Measurements from ENCODE around the gene KRI1. TPM values are rescaled to one million over a fixed set of nuclear protein-coding genes. Genes with fewer than 3 reads are reported as not detected.

The KRI1 gene
- total RNA-seq, 1 donor from 2014 or later: 21.6 TPM

DNA sequence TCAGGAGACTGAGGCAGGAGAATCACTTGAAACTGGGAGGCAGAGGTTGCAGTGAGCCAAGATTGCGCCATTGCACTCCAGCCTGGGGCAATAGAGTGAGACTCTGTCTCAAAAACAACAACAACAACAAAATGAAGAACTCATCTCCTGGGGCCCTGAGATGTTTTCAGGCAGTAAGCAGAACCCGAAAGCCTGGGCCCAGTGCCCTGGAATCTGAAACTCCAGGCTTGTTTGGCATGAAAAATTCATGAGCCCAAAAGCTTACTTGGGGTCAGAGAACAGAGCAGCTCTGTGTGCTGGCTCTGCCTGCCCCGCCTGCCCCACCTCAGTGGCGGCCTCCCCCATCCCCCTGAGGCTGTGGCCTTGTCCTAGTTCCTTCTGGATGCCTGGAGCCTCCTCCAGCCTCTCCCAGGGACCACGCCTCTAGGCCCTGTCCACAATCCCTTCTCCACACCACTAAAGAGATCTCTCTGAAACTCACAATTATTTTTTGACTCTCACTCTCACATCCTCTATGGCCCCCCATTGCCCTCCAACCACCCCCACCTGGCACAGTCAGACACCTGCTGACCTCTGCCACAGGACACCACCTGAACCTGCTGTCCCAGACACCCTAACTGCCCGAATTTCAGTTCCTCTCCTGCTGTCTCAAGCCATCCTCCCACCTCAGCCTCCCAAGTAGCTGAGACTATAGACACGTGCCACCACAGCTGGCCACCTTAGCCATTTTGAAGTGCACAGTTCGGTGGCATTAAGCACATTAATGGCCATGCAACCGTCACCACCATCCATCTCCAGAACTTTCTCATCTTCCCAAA is 28.2 kb upstream of the KRI1 start:
- TF ChIP-seq POLR2A (IDR thresholded peaks at IDR 0.05) (no peak), POLR2AphosphoS5 (IDR thresholded peaks at IDR 0.05; ENCODE audit: insufficient read depth in 1 of 2, low read depth in 1 of 2) (peak in 1 of 2 donors; percentile 42)
- peak overlapping the region; percentile 70 for H3K27ac ChIP-seq
- intact Hi-C loops (cut with DNase I): no loop called here

DNA sequence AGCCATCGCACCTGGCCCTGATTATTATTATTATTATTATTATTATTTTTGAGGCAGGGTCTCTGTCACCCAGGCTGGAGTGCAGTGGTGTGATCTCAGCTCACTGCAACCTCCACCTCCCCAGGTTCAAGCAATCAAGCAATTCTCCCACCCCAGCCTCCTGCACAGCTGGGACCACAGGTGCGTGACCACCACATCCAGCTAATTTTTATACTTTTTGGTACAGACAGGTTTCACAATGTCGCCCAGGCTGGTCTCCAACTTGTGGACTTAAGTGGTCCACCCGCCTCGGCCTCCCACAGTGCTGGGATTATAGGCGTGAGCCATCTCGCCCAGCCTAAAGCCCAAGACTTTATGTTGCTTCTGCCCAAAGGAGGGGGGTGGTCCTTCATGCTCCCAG is 27.3 kb upstream of the KRI1 start:
- H3K27me3 ChIP-seq: no peaks in the 10 kb centered on the region

More for the DNA sequence above, 28.2 kb upstream of the KRI1 start:
- Histone ChIP-seq H3K36me3 (no peaks in the 10 kb centered on the region), H3K9me3 (no peaks in the 10 kb centered on the region), H3K4me1 (peaks cover 15% of the 10 kb centered on the region), H3K27me3 (no peaks in the 10 kb centered on the region), H3K4me3 (no peak overlapping the region)
- DNase-seq (ENCODE audit: extremely low spot score in 2 of 2): no peak

DNA sequence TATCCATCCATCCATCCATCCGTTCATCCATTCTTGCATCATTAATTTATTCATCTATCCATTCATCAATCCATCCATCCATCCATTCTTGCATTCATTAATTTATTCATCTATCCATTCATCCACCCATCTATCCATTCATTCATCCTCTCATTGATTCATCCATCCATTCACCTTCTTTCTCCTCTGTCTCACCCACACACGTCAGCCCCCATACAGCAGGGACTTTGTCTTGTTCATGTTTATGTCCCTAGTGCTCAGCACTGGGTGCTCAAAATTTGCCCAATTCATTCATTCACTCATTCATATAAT is 22.0 kb upstream of the KRI1 start:
- intact Hi-C loops (cut with DNase I): no loop called here
- Histone ChIP-seq H3K9me3 (no peaks in the 10 kb centered on the region), H3K4me1 (no peaks in the 10 kb centered on the region), H3K36me3 (no peaks in the 10 kb centered on the region), H3K4me3 (no peak overlapping the region), H3K27ac (no peak overlapping the region), H3K27me3 (no peaks in the 10 kb centered on the region)
- no peak for DNase-seq (ENCODE audit: extremely low spot score in 2 of 2)
- no peak for TF ChIP-seq POLR2A (IDR thresholded peaks at IDR 0.05)
- TF ChIP-seq, protein P1, sequence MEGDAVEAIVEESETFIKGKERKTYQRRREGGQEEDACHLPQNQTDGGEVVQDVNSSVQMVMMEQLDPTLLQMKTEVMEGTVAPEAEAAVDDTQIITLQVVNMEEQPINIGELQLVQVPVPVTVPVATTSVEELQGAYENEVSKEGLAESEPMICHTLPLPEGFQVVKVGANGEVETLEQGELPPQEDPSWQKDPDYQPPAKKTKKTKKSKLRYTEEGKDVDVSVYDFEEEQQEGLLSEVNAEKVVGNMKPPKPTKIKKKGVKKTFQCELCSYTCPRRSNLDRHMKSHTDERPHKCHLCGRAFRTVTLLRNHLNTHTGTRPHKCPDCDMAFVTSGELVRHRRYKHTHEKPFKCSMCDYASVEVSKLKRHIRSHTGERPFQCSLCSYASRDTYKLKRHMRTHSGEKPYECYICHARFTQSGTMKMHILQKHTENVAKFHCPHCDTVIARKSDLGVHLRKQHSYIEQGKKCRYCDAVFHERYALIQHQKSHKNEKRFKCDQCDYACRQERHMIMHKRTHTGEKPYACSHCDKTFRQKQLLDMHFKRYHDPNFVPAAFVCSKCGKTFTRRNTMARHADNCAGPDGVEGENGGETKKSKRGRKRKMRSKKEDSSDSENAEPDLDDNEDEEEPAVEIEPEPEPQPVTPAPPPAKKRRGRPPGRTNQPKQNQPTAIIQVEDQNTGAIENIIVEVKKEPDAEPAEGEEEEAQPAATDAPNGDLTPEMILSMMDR (IDR thresholded peaks at IDR 0.05): no peak
- TF ChIP-seq POLR2AphosphoS5 (IDR thresholded peaks at IDR 0.05; ENCODE audit: insufficient read depth in 1 of 2, low read depth in 1 of 2): no peak

More for the DNA sequence above, 27.3 kb upstream of the KRI1 start:
- Histone ChIP-seq H3K4me3 (no peak overlapping the region), H3K27ac (peak overlapping the region; percentile 70), H3K36me3 (no peaks in the 10 kb centered on the region), H3K4me1 (peaks cover 15% of the 10 kb centered on the region), H3K9me3 (no peaks in the 10 kb centered on the region)
- TF ChIP-seq, protein P1 (IDR thresholded peaks at IDR 0.05): no peak
- no peak for TF ChIP-seq POLR2AphosphoS5 (IDR thresholded peaks at IDR 0.05; ENCODE audit: insufficient read depth in 1 of 2, low read depth in 1 of 2)
- no peak for TF ChIP-seq POLR2A (IDR thresholded peaks at IDR 0.05)
- intact Hi-C loops (cut with DNase I): no loop called here
- DNase-seq (ENCODE audit: extremely low spot score in 2 of 2): no peak

DNA sequence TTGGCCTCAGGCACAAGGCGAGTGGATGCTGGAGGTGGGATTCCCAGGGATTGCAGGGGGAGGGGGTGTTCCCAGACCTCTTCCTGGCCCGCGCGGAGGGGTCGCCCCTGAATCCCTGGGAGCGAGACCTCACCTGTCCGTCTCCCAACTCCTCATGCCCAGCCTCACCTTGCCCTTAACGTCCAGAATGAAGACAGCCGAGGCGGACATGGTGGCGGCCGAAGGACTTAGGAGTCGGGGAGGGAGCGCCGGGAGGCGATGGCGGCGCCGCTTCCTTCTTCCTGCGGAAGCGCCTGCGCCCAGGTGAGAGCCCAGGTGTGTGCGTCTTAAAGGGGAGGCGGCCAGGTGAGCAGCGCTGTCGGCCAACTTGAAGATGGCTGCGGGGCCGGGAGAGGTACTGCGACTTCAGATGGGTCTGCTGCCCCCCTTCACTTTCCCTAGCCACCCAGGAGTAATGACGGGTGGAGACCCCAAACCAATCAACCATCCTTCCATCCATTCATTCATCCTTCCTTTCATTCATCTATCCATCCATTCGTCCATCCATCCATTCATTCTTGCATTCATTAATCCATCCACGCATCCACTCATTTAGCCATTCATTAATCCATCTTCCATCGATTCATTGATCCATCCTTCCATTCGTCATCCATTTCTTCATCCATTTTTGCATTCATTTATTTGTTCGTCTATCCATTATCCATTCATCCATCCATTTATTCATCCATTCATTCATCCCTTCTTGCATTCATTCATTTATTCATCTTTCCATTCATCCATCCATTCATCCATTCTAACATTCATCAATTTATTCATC is 21.4 kb upstream of the KRI1 start, which contains the start of gene AP1M2:
AP1M2 (minus strand) TSS at position 291 of the 817 bp plus-strand sequence; CDS start at position 210, 81 bp downstream.
- TF ChIP-seq POLR2AphosphoS5 (IDR thresholded peaks at IDR 0.05; ENCODE audit: insufficient read depth in 1 of 2, low read depth in 1 of 2) (no peak), POLR2A (IDR thresholded peaks at IDR 0.05) (no peak)
- TF ChIP-seq, protein P1 (IDR thresholded peaks at IDR 0.05): no peak
- no peaks in the 10 kb centered on the region for H3K27me3 ChIP-seq
- no peaks in the 10 kb centered on the region for H3K36me3 ChIP-seq
- no peaks in the 10 kb centered on the region for H3K4me1 ChIP-seq
- no peak within 1 kb of the TSS for H3K27ac ChIP-seq
- intact Hi-C loops (cut with DNase I): no loop called here
- no peak for DNase-seq (ENCODE audit: extremely low spot score in 2 of 2)
- peak within 1 kb of the TSS in 1 of 2 donors; percentile 48 for H3K4me3 ChIP-seq
- H3K9me3 ChIP-seq: no peaks in the 10 kb centered on the region

DNA sequence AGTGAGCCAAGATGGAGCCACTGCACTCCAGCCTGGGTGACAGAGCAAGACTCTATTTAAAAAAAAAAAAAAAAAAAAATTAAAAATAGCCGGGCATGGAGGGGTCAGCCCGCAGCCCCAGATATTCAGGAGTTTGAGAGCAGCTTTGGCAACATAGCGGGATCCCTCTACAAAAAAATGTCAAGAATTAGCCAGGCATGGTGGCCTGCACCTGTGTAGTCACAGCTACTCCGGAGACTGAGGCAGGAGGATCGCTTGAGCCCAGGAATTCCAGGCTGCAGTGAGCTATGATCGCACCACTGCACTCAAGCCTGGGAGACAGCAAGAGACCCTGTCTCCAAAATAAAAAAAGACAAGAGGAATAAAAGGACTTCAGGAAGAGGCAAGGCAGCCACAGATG is 20.6 kb upstream of the KRI1 start:
- TF ChIP-seq POLR2AphosphoS5 (IDR thresholded peaks at IDR 0.05; ENCODE audit: insufficient read depth in 1 of 2, low read depth in 1 of 2): no peak
- no peak for TF ChIP-seq POLR2A (IDR thresholded peaks at IDR 0.05)
- TF ChIP-seq, protein P1 (IDR thresholded peaks at IDR 0.05): no peak
- H3K9me3 ChIP-seq: no peaks in the 10 kb centered on the region
- H3K36me3 ChIP-seq: no peaks in the 10 kb centered on the region
- H3K4me3 ChIP-seq: peak overlapping the region in 1 of 2 donors; percentile 48
- intact Hi-C loops (cut with DNase I): no loop called here
- peaks cover 3% of the 10 kb centered on the region for H3K4me1 ChIP-seq
- no peaks in the 10 kb centered on the region for H3K27me3 ChIP-seq
- no peak for DNase-seq (ENCODE audit: extremely low spot score in 2 of 2)
- no peak overlapping the region for H3K27ac ChIP-seq
